ENCODE data around the gene MS4A18.

DNA sequence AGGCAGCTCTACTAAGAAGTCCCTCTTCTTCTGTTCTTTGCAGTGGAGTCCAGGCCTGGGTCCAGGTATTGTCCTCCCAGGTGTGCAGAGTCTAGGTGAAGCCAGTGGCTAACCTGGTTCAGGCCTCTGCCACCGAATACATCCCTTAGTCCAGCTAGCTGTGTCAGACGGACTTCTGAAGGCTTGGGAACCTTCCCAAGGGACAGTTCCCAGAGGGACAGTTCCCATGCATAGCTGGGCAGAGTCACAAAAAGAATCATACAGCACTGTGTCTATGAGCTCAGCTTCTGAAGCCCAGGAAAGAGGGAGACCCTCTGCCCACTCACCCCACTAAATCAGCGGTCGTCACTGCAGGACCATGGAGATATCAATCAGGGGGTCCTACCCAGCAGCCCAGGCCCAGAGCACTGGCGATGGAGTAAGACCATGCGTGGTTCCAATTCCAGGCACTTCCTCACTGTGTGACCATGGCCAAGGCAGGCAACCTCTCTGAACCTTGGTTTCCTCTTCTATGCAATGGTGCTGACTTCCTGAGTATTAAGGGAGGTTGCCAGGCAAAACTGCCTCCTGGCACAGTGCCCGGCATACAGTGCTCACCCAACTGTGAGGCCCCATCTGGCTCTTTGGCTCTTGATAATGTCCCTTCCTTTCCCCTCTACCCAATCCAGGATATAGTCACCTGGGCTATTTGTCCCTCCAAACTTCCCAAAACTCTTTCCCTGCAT lies 64.0 kb downstream of the MS4A18 start:
- TF ChIP-seq CTBP1 (IDR thresholded peaks at IDR 0.05; ENCODE audit: borderline replicate concordance): no peak
- TF ChIP-seq BHLHE40 (IDR thresholded peaks at IDR 0.05; ENCODE audit: borderline replicate concordance): no peak
- no peak for TF ChIP-seq FOXM1 (IDR thresholded peaks at IDR 0.05; ENCODE audit: borderline replicate concordance)
- no peak for TF ChIP-seq ELF4 (IDR thresholded peaks at IDR 0.05)
- no peak for TF ChIP-seq FOXK2 (IDR thresholded peaks at IDR 0.05)

Data from HEK293T (cell line).